Measurements from ENCODE around the gene ITCH.
"Not testable (repeated sequence)": the region's sequence is repeated elsewhere in the genome, so short reads cannot be mapped to it uniquely, and the experiment has no call there.

Gene ITCH

DNA sequence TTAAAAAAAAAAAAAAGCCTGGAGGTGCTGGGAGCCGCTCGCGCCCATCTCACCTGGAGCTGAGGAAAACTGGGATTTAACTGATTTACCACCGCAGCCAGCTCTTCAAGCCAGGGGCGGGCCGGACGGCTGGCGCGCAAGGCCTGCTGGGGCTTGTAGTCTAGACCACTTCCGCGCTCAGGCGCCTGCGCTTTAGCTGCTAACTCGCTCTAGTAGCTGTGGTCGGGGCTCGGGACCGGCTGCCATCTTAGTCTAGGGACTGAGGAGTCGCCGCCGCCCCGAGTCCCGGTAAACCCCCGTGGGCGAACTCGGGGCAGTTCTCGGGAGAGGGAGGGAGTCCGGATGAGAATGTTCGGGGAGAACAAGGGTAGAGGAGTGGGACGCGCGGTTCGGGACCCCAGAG lies at the start of gene ITCH:
ITCH (plus strand) TSS at position 212 of the 403 bp plus-strand sequence. CDS start 30,539 bp downstream, outside the sequence.
- DNase-seq: peak; percentile 59

DNA sequence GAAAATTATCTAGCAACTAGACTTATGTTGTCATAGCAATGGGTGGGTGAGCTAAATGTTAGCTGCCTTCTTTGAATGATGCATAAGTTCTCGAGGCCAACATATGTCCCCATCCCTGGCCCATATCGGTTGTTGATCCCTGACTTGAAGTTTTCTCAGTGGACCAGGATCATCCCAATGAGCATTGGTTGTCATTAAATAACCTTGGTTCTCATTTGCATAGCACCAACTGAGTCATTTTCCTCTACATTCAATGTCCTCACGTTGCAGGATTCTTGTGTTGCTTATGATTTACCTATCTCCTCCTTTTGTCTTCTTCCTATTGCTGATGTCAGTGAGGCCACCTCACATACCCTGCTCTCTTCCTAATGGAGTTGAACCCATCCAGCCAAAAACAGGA lies 47.8 kb upstream of the ITCH start:
- DNase-seq: no peak

DNA sequence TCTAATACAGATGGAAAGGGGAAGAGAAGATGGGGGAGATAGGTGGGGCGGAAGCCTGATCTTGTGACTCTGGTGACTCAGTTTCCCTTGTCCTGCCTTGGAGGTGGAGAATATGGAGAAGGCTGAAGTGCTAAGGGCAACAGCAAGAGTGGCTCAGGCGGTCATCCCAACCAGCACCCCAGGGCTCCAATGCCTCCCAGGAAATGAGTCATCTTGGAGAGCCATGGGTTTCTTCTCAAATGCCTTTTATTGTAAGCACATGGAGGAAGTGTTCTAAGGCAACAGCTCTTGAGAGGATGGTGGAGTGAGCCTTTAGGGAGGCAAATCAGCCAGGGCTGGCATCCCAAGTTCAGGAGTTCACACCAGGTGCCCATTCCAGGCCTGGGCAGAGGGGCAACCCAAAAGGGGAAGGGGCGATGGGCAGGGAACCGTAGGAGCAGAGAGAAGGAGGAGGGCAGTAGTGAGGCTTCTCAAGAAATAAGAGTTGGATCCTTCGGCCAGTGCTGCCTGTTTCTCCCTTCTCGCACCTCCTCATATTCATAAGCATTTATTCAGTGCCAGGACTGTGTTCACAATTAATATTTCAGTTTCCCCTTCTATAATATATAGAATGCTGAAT lies 46.8 kb upstream of the ITCH start:
- no peak for DNase-seq

DNA sequence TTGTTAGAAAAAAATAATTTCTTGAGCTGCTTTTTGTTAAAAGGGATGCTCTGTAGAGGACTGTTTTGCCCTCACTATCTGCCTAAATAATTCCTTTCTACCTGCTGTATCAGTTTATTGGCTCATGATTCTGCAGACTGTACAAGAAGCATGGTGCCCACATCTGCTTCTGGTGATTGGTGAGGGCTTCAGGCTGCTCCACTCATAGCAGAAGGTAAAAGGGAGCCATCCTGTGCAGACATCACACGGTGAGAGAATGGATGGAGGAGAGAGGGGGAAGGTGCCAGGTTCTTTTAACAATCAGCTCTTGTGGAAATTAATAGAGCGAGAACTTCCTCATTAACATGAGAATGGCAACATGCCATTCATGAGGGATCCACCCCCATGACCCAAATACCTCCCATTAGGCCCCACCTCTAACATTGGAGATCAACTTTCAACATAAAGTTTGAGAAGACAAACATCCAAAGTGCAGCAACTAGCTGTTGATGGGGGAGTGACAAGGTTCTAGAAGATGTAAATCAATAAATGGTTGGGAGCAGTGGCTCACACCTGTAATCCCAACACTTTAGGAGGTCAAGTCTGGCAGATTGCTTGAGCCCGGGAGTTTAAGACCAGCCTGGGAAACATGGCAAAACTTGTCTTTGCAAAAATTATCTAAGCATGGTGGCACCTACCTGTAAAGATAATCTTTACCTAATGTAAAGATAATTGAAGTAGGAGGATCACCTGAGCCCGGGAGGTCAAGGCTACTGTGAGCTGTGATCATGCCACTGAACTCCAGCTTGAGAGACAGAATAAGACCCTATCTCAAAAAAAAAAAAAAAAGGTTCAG lies 44.2 kb upstream of the ITCH start:
- DNase-seq: no peak

DNA sequence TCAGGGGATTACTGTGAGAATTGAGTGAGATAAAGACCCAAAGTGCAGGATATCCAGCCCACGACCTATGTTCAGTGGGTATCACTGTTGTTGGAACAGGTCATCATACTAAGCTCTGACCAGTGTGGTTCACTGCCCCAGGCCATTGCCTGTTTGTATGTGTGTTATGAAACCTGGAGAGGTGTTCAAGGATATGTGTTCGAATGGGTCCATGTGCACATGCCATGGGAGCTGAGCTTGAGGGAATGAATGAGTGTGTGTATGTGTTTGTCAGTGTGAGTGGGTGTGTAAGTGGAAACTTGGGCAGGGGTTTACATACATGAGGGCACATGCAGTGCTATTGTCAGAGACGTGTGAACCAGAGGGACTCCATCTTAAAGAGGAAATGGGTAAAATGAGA lies 42.2 kb upstream of the ITCH start:
- no peak for DNase-seq

DNA sequence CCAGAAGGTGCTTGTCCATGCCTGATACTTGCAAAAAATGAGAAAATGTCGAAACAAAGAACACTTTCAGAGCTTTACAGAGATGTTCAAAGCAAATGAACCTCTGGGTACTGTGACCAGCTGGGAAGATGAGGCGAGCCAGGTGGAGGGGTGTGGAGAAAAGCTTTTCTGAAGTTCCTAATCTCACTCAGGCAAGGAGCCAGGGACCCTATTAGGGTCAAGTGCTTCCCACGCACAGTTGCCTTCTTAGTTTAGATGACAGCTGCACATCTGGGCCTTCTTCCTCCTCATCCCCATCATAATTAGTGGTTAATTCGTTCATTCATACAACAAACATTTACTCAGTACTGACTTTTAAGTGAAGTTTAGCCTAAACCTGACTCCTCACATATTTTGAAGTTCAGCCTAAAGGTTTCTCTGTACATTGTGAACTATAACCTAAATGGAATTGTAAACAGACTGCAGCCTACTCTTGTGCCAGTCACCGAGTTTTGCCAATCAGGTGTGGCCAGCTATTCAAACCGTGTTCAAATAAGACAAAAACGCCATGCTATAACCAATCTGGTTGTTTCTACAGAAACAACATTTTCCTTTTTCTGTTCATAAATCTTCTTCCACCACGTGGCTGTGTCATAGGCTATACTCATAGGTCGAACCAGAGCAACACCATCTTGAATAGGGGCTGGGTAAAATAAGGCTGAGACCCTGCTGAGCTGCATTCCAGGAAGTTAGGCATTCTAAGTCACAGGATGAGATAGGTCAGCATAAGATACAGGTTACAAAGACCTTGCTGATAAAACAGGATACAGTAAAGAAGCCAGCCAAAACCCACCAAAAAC lies 40.6 kb upstream of the ITCH start:
- DNase-seq: no peak

DNA sequence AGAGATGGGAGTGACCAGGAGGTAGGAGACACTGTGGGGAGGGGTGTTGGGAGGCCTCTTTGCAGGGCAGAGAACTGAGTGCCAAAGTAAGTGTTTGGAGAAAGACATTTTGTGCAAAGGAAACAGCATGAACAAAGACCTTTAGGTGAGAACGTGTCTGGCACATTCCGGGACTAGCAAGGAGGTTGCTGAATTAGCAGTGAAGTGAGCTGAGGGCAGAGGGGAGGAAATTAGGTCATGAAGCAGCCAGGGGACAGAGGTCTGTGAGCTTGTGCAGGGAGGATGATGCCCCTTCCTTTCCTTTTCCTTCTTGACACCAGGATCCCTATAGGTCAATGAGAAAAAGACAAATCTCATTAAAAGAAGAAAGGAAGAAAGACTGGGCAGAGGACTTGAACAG lies 38.5 kb upstream of the ITCH start:
- DNase-seq: no peak

DNA sequence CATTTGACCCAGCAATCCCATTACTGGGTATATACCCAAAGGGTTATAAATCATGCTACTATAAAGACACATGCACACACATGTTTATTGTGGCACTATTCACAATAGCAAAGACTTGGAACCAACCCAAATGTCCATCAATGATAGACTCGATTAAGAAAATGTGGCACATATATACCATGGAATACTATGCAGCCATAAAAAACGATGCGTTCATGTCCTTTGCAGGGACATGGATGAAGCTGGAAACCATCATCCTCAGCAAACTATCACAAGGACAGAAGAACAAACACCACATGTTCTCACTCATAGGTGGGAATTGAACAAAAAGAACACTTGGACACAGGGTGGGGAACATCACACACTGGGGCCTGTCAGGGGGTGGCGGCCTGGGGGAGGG lies 34.9 kb upstream of the ITCH start:
- DNase-seq: not testable (repeated sequence)

DNA sequence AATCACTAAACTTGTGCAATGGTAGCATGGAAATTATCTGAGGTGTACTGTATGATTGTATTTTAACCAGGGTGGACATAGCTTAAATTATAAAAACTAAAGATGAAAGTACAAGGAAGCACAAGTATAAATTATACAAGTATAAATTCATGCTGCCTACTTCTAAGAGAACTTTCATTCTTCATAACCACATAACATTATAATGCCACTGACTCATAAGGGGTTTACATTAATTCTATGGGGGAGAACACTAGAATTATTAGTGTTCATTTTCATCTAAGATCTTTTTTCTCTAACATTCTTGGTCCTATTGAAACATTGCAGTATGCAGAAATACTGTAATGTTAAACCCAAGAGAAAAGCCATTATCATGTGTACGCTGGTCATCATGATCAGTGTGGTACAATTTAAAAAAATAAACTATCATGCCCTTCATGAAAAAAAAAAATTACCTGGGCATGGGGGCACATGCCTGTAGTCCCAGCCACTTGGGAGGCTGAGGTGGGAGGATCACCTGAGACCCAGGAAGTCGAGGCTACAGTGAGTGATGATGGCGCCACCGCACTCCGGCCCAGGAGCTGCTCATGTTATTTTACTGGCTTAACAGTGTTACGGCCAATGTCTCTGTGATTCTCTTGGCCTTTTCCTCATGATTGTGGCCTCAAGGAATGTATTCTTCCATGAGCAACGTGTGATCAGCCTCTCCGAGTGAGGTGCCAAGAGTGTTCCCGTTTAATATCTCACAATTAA lies 34.0 kb upstream of the ITCH start:
- no peak for DNase-seq

DNA sequence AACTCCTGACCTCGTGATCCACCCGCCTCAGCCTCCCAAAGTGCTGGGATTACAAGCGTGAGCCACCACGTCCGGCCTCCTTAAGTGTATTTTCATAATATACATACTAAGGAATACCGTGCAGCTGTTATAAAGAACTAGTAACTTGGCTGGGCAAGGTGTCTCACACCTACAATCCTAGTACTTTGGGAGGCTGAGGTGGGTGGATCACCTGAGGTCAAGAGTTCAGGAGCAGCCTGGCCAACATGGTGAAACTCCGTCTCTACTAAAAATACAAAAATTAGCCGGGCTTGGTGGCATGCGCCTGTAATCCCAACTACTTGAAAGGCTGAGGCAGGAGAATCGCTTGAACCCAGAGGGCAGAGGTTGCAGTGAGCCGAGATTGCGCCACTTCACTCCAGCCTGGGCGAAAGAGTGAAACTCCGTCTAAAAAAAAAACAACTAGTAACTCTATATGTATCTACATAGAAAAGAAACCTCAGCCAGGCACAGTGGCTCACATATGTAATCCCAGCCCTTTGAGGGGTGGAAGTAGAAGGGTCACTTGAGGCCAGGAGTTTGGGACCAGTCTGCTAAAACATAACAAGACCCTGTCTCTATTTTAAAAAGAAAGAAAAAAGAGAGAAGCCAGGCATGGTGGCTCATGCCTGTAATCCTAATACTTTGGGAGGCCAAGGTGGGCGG lies 32.1 kb upstream of the ITCH start:
- DNase-seq: not testable (repeated sequence)

DNA sequence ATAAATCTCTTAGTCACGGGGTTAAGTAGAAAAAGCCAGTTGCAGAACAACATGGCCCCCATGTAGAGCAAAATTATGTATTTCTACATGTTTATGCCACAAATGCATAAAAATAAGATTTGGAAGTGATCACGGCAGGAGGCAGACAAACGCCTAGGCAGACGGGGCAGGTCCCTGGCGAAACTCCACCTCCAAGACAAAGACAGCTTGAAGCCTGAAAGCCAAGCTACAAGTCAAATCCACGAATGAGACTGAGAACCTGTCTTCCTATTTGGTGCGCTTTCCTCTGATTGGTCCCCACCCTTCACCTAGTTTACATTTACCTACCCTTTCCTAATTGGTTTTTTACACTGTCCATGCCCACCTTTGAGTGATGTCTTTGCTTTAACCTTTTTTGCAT lies 31.2 kb upstream of the ITCH start:
- no peak for DNase-seq

DNA sequence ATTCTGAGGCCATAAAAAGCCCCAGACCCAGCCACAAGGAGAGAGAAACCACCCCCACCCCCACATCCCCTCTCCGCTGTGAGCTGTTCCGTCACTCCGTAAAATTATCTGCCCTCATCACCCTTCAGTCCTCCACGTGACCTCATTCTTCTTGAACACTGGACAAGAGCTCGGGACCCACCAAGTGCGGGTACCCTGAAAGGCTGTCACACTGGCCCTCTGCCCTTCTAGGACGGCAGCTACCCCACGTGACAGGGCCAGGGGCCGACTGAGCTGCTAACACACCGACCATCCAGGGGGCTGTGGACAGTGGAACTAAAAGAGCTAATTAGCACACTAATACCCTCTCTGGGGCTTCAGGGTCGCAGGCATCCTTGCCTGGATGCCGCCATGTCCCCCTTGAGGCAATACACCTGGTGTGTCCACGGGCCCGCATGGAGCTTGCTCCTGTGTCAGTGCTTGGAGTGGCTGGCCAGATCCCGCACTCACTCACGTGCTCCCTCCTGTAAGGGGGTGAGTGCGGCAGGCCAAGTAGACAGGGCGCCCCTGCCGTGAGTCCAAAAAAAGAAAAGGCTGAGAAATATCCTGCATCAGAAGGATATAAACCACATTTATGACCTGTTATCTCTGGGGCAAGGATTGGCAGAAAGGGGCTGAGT lies 30.7 kb upstream of the ITCH start:
- DNase-seq: no peak

DNA sequence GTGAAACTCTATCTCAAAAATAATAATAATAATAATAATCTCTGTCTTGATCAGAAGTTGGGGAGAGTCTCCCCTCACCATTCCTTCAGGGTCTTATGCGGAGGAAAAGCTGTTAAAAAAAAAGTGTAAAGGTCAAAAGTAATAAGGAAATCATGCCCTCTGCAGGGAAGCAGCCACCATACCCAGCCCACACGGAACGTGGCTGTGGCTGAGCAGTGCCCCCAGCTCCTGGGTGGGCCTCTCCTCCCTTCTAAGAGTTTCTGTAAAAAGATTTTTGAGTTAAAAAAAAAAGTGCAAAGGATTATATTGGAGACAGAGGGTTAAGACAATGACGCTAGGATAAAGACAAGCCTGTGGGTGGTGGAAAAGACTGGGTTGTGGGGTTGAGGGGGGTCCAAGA lies 29.3 kb upstream of the ITCH start:
- no peak for DNase-seq

DNA sequence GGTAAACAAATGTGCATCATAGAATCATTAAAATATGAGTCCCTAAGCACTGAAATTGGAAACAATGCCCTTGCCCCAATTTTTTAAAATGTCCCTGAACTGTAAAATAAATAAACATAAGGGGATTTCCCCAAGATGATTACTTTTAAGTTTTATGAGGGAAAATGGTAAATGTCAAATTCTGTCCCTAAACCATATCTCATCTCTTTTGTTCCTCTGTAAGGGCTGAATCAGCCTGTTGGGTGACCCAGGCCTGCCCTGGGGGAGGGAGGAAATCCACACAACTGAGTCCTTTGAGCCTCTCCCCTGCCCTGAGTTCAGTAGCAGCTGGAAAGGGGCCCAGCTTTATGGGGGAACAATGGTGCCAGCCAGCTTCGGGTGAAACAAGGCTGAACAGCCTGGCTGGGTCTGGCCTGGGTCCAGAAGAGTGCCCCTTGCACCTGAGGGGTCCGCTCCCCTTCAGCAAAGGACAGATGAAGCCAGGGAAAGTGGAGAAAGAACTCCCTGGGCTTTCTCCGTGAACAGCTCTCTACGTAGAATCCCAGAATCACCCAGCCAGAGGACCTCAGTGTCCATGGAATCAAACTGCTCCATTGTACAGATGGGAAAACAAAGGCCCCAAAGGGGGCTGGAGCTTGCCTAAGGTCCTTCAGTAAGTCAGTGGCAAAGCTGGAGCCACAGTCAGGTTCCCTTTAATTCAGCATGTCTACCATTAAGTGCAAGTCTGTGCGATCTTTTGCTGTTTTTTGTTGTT lies 28.2 kb upstream of the ITCH start:
- DNase-seq: no peak

DNA sequence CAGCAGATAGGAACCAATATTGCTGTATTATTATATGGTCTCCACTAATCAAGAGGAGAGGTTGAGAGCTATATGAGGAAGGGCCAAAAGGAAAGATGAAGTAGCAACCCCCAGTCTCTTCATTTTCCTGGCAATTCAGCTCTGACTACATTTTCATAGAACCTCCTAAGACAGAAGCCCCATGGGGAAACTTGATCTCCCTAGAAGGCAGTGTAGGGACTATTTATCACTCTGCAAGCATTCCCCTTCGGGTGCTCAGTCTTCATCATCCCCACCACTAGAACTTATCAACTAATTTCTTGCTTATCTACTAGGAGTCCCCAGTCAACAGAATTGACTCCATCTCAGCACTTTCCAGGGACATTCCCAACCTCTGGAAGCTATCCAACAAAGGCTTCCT lies 25.5 kb upstream of the ITCH start:
- no peak for DNase-seq

DNA sequence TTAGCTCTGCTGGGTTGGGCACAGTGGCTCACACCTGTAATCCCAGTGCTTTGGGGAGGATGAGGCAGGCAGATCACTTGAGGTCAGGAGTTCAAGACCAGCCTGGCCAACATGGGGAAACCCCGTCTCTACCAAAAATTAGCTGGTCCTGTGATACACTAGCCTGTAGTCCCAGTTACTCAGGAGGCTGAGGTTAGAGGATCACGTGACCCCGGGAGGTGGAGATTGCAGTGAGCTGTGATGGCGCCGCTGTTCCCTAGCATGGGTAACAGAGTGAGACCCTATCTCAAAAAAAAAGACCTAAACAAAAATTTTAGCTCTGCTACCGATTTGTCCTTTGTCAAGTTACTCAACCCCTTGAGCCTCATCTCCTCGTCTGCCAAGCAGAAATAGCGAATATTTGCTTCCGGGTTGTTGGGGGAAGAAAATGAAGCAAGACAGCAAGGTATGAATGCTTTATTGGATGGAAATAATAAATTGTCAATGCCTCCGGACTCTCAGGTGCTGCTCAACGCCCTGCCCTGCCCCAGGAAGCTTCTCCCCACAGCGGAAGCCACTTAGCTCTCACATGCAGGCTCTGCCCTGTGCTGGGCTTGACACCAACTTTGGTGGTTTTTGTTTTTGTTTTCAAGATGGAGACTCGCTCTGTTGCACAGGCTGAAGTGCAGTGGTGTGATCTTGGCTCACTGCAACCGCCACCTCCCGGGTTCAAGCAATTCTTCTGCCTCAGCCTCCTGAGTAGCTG lies 24.9 kb upstream of the ITCH start:
- no peak for DNase-seq

DNA sequence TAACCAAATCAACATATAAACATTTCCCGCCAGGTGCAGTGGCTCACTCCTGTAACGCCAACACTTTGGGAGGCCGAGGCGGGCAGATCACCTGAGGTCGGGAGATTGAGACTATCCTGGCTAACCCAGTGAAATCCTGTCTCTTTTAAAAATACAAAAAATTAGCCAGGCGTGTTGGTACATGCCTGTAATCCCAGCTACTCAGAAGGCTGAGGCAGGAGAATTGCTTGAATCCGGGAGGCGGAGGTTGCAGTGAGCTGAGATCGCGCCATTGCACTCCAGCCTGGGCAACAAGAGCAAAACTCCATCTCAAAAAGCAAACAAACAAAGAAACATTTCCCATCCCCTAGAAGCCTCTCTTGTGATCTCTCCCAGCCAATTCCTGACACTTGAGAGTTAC lies 22.3 kb upstream of the ITCH start:
- not testable (repeated sequence) for DNase-seq

DNA sequence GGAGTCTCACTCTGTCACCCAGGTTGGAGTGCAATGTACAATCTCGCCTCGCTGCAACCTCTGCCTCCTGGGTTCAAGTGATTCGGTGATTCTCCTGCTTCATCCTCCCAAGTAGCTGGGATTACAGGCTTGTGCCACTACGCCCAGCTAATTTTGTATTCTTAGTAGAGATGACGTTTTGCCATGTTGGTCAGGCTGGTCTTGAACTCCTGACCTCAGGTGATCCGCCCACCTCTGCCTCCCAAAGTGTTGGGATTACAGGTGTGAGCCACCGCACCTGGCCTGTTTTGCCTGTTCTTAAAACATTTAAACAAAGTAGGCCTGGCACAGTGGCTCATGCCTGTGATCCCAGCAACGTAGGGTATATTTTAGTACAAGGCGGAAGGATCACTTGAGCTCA lies 21.9 kb upstream of the ITCH start:
- DNase-seq: not testable (repeated sequence)

DNA sequence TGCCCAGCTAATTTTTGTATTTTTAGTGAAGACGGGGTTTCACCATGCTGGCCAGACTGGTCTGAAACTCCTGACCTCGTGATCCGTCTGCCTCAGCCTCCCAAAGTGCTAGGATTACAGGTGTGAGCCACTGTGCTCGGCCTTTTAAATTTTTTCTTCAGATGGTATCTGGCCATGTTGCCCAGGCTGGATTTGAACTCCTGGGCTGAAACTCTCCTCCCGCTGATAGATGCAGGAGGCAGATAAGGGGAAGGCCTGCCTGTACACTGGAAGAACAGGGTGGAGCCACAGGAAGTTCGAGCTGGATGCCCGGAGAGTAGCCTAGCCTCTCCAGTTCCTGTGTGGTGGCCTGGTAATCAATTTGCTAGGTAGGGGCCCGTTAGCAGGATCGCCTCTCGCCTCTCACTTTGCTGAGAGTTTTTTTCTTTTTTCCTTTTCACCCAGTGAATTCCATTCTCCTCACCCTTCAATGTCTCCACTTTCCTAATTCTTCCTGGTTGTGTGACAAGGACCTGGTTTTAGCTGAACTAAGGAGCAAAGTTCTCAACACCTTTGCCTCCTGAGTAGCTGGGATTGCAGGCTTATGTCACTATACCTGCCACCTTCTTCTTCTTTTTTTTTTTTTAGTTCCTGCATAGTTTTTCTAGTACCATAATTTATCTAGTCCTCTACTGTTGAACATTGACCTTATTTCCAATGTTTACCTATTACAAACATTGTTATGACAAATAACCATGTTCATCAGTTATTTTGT lies 19.4 kb upstream of the ITCH start:
- no peak for DNase-seq

DNA sequence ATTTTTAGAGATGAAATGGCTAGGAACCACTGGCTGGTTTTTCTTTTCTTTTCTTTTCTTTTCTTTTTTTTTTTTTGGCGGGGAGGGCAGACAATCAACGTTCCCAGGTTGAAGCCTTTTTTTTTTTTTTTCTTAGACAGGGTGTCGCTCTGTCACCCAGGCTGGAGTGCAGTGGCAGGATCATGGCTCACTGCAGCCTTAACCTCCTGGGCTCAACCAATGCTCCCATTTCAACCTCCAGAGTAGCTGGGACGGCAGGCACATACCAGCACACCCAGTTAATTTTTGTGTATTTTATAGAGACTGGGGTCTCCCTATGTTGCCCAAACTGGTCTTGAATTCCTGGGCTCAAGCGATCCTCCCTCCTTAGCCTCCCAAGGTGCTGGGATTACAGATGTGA lies 18.8 kb upstream of the ITCH start:
- DNase-seq: no peak
